Spinal cord (tissue), 10 donors: ENCODE measurements around the gene ZBTB11. TPM values are rescaled to one million over a fixed set of nuclear protein-coding genes. Genes with fewer than 3 reads are reported as not detected.
"Not testable (repeated sequence)": the region's sequence is repeated elsewhere in the genome, so short reads cannot be mapped to it uniquely, and the experiment has no call there.

ENCODE experiments used
- DNase-seq, 6 donors: peaks; one replicate each; pipeline versions ENCODE4 v3.0.0 to v3.0.0-alpha.2; 2013 to 2015; ENCODE audit warnings: low spot score in 6 of 6, low read depth in 4 of 6
- H3K27ac ChIP-seq: one replicate; pipeline ENCODE4 v1.5.1; 2013; ENCODE audit warnings: low read depth, low read length, control low read depth
- H3K27me3 ChIP-seq: one replicate; pipeline ENCODE4 v1.6.1; 2013; ENCODE audit warnings: low read length; ENCODE audit not compliant: control insufficient read depth, insufficient read depth
- H3K36me3 ChIP-seq: one replicate; pipeline ENCODE4 v1.6.1; 2013; ENCODE audit warnings: low read length; ENCODE audit not compliant: control insufficient read depth, insufficient read depth
- H3K4me1 ChIP-seq: one replicate; pipeline ENCODE4 v1.6.1; 2013; ENCODE audit warnings: low read length; ENCODE audit not compliant: control insufficient read depth, insufficient read depth
- H3K4me3 ChIP-seq: one replicate; pipeline ENCODE4 v1.5.1; 2013; ENCODE audit warnings: low read depth, low read length, control low read depth
- H3K9me3 ChIP-seq: one replicate; pipeline ENCODE4 v1.6.1; 2013; ENCODE audit warnings: low read length; ENCODE audit not compliant: control insufficient read depth, insufficient read depth
- WGBS: methylation state at CpG from one replicate; pipeline ENCODE4 v1.1.5; 2013; ENCODE audit warnings: missing lambda C conversion rate; ENCODE audit not compliant: insufficient coverage; 5-methylcytosine and 5-hydroxymethylcytosine counted together
- polyA plus RNA-seq, 2 donors: library from polyadenylated mRNA; unstranded; fragments of 120-200 nt; gene quantifications; one replicate each; pipeline ENCODE4 v1.2.1, GENCODE V29; 2013; ENCODE audit not compliant: insufficient read length in 2 of 2
- total RNA-seq, 2 donors: library from RNA; depleted of rRNA in 1 of 2; stranded (reverse); fragments of 120-200 nt in 1 of 2; fragments of >200 nt in 1 of 2; gene quantifications; one replicate each; pipeline versions ENCODE4 v1.2.3 to v1.2.4, GENCODE V29; 2013 to 2014
- donor health status: healthy.

ZBTB11 gene
- total and polyA plus RNA-seq, 4 donors = 17.7 to 39.2 (median 21.6) TPM

GRCh38 chr3:101656651-101657050 is 20.3 kb downstream of the ZBTB11 start:
- DNase-seq = no peak
- no peaks in the 10 kb centered on the region for H3K4me1 ChIP-seq
- no peaks in the 10 kb centered on the region for H3K27me3 ChIP-seq
- no peaks in the 10 kb centered on the region for H3K9me3 ChIP-seq
- H3K27ac ChIP-seq = no peak overlapping the region
- H3K4me3 ChIP-seq = no peak overlapping the region
- peaks cover 45% of the 10 kb centered on the region for H3K36me3 ChIP-seq
- 100% methylated on average over 1 of the region's 6 CpGs for WGBS

GRCh38 chr3:101646726-101647125 is 30.2 kb downstream of the ZBTB11 start:
- Histone ChIP-seq H3K27ac (no peak overlapping the region), H3K27me3 (no peaks in the 10 kb centered on the region), H3K9me3 (no peaks in the 10 kb centered on the region), H3K4me3 (no peak overlapping the region), H3K4me1 (no peaks in the 10 kb centered on the region), H3K36me3 (peaks cover 13% of the 10 kb centered on the region)
- no peak for DNase-seq
- 100% methylated on average over 1 of the region's 1 CpG for WGBS

GRCh38 chr3:101643861-101644613 is 32.9 kb downstream of the ZBTB11 start:
- no peak for DNase-seq
- WGBS = 100% methylated on average over 3 of the region's 6 CpGs

GRCh38 chr3:101643009-101643844 is 33.7 kb downstream of the ZBTB11 start:
- H3K36me3 ChIP-seq = peaks cover 4% of the 10 kb centered on the region
- 91% methylated on average over 7 of the region's 8 CpGs for WGBS
- no peaks in the 10 kb centered on the region for H3K4me1 ChIP-seq
- H3K9me3 ChIP-seq = no peaks in the 10 kb centered on the region
- no peak overlapping the region for H3K4me3 ChIP-seq
- DNase-seq = no peak
- no peak overlapping the region for H3K27ac ChIP-seq
- H3K27me3 ChIP-seq = no peaks in the 10 kb centered on the region

More at GRCh38 chr3:101643861-101644613, 32.9 kb downstream of the ZBTB11 start:
- Histone ChIP-seq H3K27ac (no peak overlapping the region), H3K9me3 (no peaks in the 10 kb centered on the region), H3K4me1 (no peaks in the 10 kb centered on the region), H3K36me3 (peaks cover 9% of the 10 kb centered on the region), H3K27me3 (no peaks in the 10 kb centered on the region), H3K4me3 (no peak overlapping the region)

GRCh38 chr3:101642441-101642840 is 34.5 kb downstream of the ZBTB11 start:
- 90% methylated on average over 2 of the region's 3 CpGs for WGBS
- no peaks in the 10 kb centered on the region for H3K9me3 ChIP-seq
- DNase-seq = no peak
- no peaks in the 10 kb centered on the region for H3K27me3 ChIP-seq
- H3K27ac ChIP-seq = no peak overlapping the region
- H3K4me1 ChIP-seq = no peaks in the 10 kb centered on the region
- H3K36me3 ChIP-seq = no peaks in the 10 kb centered on the region
- H3K4me3 ChIP-seq = no peak overlapping the region

- not testable (repeated sequence) for H3K9me3 ChIP-seq, H3K4me3 ChIP-seq, H3K27ac ChIP-seq, H3K4me1 ChIP-seq, H3K36me3 ChIP-seq, DNase-seq, H3K27me3 ChIP-seq
- 70% methylated on average over 8 of the region's 14 CpGs for WGBS
Observed at GRCh38 chr3:101641397-101642115, 35.4 kb downstream of the ZBTB11 start.

DNA sequence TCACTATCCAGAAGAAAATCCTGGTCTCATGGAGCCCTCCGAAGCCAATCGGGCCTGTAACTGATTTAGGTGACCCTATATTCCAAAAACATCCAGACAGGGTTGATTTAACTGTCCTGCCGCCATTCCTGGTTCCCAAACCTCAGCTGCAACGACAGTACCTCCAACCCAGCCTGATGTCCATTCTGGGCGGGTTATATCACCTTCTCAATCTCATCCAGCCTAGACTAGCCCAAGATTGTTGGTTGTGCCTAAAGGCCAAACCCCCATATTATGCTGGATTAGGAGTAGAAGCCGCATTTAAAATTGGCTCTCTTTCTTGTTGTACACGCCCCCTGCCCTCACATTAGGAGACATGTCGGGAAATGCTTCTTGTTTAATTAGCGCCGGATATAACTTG is 36.7 kb downstream of the ZBTB11 start:
- Histone ChIP-seq H3K9me3 (no peaks in the 10 kb centered on the region), H3K27me3 (no peaks in the 10 kb centered on the region), H3K27ac (no peak overlapping the region), H3K4me3 (no peak overlapping the region), H3K4me1 (peaks cover 3% of the 10 kb centered on the region), H3K36me3 (no peaks in the 10 kb centered on the region)
- 97% methylated on average over 8 of the region's 10 CpGs for WGBS
- no peak for DNase-seq

GRCh38 chr3:101639280-101639963 is 37.5 kb downstream of the ZBTB11 start:
- H3K27ac ChIP-seq = no peak overlapping the region
- no peaks in the 10 kb centered on the region for H3K9me3 ChIP-seq
- no peak overlapping the region for H3K4me3 ChIP-seq
- DNase-seq = no peak
- H3K27me3 ChIP-seq = no peaks in the 10 kb centered on the region
- H3K4me1 ChIP-seq = peaks cover 3% of the 10 kb centered on the region
- H3K36me3 ChIP-seq = no peaks in the 10 kb centered on the region
- 73% methylated on average over 18 of the region's 18 CpGs for WGBS

- Histone ChIP-seq H3K4me3 (no peak overlapping the region), H3K27me3 (no peaks in the 10 kb centered on the region), H3K4me1 (peaks cover 3% of the 10 kb centered on the region), H3K36me3 (no peaks in the 10 kb centered on the region), H3K9me3 (no peaks in the 10 kb centered on the region), H3K27ac (no peak overlapping the region)
- peak in 1 of 6 donors; percentile 20 for DNase-seq
- 49% methylated on average over 5 of the region's 10 CpGs for WGBS
Observed at GRCh38 chr3:101638261-101638745, 38.6 kb downstream of the ZBTB11 start.
